CD4-positive, alpha-beta T cell (primary cell): ENCODE data around the gene SPRN. TPM values are rescaled to one million over a fixed set of nuclear protein-coding genes. Genes with fewer than 3 reads are reported as not detected.

ENCODE experiments used
- ATAC-seq: fragments of 200-7000 bp; cut with Tn5 transposase; one replicate; pipeline ENCODE4 v1.10.0; 2022; ENCODE audit warnings: mild to moderate bottlenecking; ENCODE audit not compliant: poor library complexity
- CTCF ChIA-PET: fragments of 350-600 bp; sonication (Branson Sonifier 250); formaldehyde crosslinking; loops from one replicate; lab custom pipeline; 2021; ENCODE audit warnings: antibody characterized with exemption, inconsistent platforms; lab: Charles Lee
- POLR2A ChIA-PET: fragments of 350-600 bp; sonication (Branson Sonifier 250); formaldehyde crosslinking; loops from one replicate; lab custom pipeline; 2021; ENCODE audit warnings: antibody characterized with exemption, inconsistent platforms; lab: Charles Lee
- DNase-seq, 14 experiments: peaks; one replicate each; pipeline ENCODE4 v3.0.0-alpha.2; 2013 to 2020; ENCODE audit warnings: mixed read lengths in 2 of 14
- H3K27ac ChIP-seq, 2 donors: one replicate each; pipeline versions ENCODE4 v1.5.1 to v1.7.0; 2013; ENCODE audit warnings: low read length in 2 of 2, low read depth in 1 of 2, mild to moderate bottlenecking in 1 of 2
- H3K27me3 ChIP-seq, 2 experiments: 1 replicate in 1 of 2; 2 replicates in 1 of 2; pipeline versions ENCODE4 v1.6.1 to v1.7.0; 2013; ENCODE audit warnings: low read length in 2 of 2, control low read depth in 1 of 2, mild to moderate bottlenecking in 1 of 2, moderate library complexity in 1 of 2; ENCODE audit not compliant: insufficient read depth in 2 of 2, control insufficient read depth in 1 of 2
- H3K36me3 ChIP-seq: one replicate; pipeline ENCODE4 v1.6.1; 2013; ENCODE audit warnings: low read length, control low read depth; ENCODE audit not compliant: insufficient read depth
- H3K4me1 ChIP-seq: one replicate; pipeline ENCODE4 v1.6.1; 2013; ENCODE audit warnings: low read length, control low read depth; ENCODE audit not compliant: insufficient read depth
- H3K4me3 ChIP-seq: one replicate; pipeline ENCODE4 v1.5.1; 2013; ENCODE audit warnings: mild to moderate bottlenecking, low read length, moderate library complexity
- H3K9me3 ChIP-seq, 2 experiments: 1 replicate in 1 of 2; 2 replicates in 1 of 2; pipeline versions ENCODE4 v1.6.1 to v1.7.0; 2013; ENCODE audit warnings: low read length in 2 of 2, mild to moderate bottlenecking in 2 of 2, control low read depth in 1 of 2, moderate library complexity in 1 of 2; ENCODE audit not compliant: control insufficient read depth in 1 of 2, insufficient read depth in 1 of 2
- H3K27ac Mint-ChIP-seq: one replicate; pipeline ENCODE4 v1.8.0; 2020; ENCODE audit warnings: mixed read lengths
- H3K27me3 Mint-ChIP-seq: one replicate; pipeline ENCODE4 v1.8.0; 2021; ENCODE audit warnings: mixed read lengths
- H3K36me3 Mint-ChIP-seq: one replicate; pipeline ENCODE4 v1.8.0; 2021; ENCODE audit warnings: low read depth, mixed read lengths
- H3K4me1 Mint-ChIP-seq: one replicate; pipeline ENCODE4 v1.8.0; 2021; ENCODE audit warnings: low read depth, mixed read lengths
- H3K4me3 Mint-ChIP-seq: one replicate; pipeline ENCODE4 v1.8.0; 2020; ENCODE audit warnings: mild to moderate bottlenecking, mixed read lengths
- H3K9me3 Mint-ChIP-seq: one replicate; pipeline ENCODE4 v1.8.0; 2020; ENCODE audit warnings: mixed read lengths
- CTCF ChIP-seq: fragments of 200-600 bp; IDR thresholded peaks from one replicate; pipeline ENCODE4 v1.8.0; 2022; ENCODE audit warnings: antibody characterized with exemption, mild to moderate bottlenecking
- intact Hi-C, 2 experiments: fragments of 100-400 bp; cut with DNase I in 1 of 2; cut with micrococcal nuclease in 1 of 2; formaldehyde crosslinking; loops; one replicate each; pipeline versions ENCODE4 v1.15.1 to v1.9.0; 2023 to 2025; cut with DNase I, micrococcal nuclease
- total RNA-seq, 174 experiments: library from RNA in 2 of 174; stranded (reverse) in 2 of 174; gene quantifications; one replicate each; pipeline ENCODE4 v1.2.3 and lab custom pipeline; 2021 to 2026

SPRN gene
- total RNA-seq, 2 experiments from 2014 or later = not detected

GRCh38 chr10:133378251-133379096 lies 46.0 kb downstream of the SPRN start:
- Mint-ChIP-seq H3K27me3 (no peaks in the 10 kb centered on the region), H3K4me1 (peaks cover 4% of the 10 kb centered on the region), H3K27ac (peak overlapping the region; percentile 24), H3K4me3 (peak overlapping the region; percentile 87), H3K36me3 (no peaks in the 10 kb centered on the region), H3K9me3 (no peaks in the 10 kb centered on the region)
- no peaks in the 10 kb centered on the region for H3K27me3 ChIP-seq
- ChIA-PET POLR2A (interaction anchor here (0.9 to 3.5 kb wide), 5 partner anchors 9 to 49 kb away, joined by 3 to 19 read pairs (median 7); partner anchors contain the start of gene CALY), CTCF (interaction anchor here (1.3 kb wide), 1 partner anchor 49 kb away, joined by 5 read pairs; no protein-coding TSS in a partner anchor)
- peak overlapping the region; percentile 93 for H3K4me3 ChIP-seq
- peak overlapping the region in 1 of 2 donors; percentile 40 for H3K27ac ChIP-seq
- intact Hi-C loops = loop anchor here (2.0 to 5.0 kb wide), 3 partner anchors 50 to 1071 kb away; partner anchors contain the start of genes INPP5A (in 1 of the 2) and STK32C (in 1 of the 2)
- peak; percentile 58 for ATAC-seq
- H3K4me1 ChIP-seq = peaks cover 34% of the 10 kb centered on the region
- H3K9me3 ChIP-seq = no peaks in the 10 kb centered on the region
- TF ChIP-seq CTCF = no peak
- DNase-seq = peak; percentile 39 to 78 (median 53)
- no peaks in the 10 kb centered on the region for H3K36me3 ChIP-seq

GRCh38 chr10:133377818-133378250 lies 46.6 kb downstream of the SPRN start:
- peaks cover 4% of the 10 kb centered on the region for H3K4me1 Mint-ChIP-seq
- no peak for ATAC-seq
- ChIA-PET CTCF (interaction anchor here (1.3 kb wide), 1 partner anchor 48 kb away, joined by 5 read pairs; no protein-coding TSS in a partner anchor), POLR2A (interaction anchor here (0.6 to 3.5 kb wide), 6 partner anchors 10 to 48 kb away, joined by 3 to 19 read pairs (median 6); partner anchors contain the start of gene CALY)
- no peaks in the 10 kb centered on the region for H3K9me3 Mint-ChIP-seq
- no peaks in the 10 kb centered on the region for H3K9me3 ChIP-seq
- no peaks in the 10 kb centered on the region for H3K27me3 Mint-ChIP-seq
- H3K4me3 ChIP-seq = peak overlapping the region; percentile 93
- H3K27ac ChIP-seq = peak overlapping the region in 1 of 2 donors; percentile 40
- DNase-seq = no peak
- H3K4me1 ChIP-seq = peaks cover 34% of the 10 kb centered on the region
- no peaks in the 10 kb centered on the region for H3K36me3 Mint-ChIP-seq
- no peaks in the 10 kb centered on the region for H3K36me3 ChIP-seq
- no peaks in the 10 kb centered on the region for H3K27me3 ChIP-seq
- intact Hi-C loops = loop anchor here (2.0 to 5.0 kb wide), 3 partner anchors 49 to 1071 kb away; partner anchors contain the start of genes INPP5A (in 1 of the 2) and STK32C (in 1 of the 2)
- TF ChIP-seq CTCF = no peak
- H3K27ac Mint-ChIP-seq = peak overlapping the region; percentile 24
- peak overlapping the region; percentile 87 for H3K4me3 Mint-ChIP-seq

- H3K27ac Mint-ChIP-seq = no peak overlapping the region
- H3K4me1 ChIP-seq = peaks cover 39% of the 10 kb centered on the region
- H3K27me3 Mint-ChIP-seq = no peaks in the 10 kb centered on the region
Measured at GRCh38 chr10:133377025-133377817, 47.2 kb downstream of the SPRN start.

More at GRCh38 chr10:133377025-133377817, 47.2 kb downstream of the SPRN start:
- Histone ChIP-seq H3K4me3 (no peak overlapping the region), H3K9me3 (no peaks in the 10 kb centered on the region), H3K27me3 (no peaks in the 10 kb centered on the region), H3K27ac (no peak overlapping the region), H3K36me3 (no peaks in the 10 kb centered on the region)
- TF ChIP-seq CTCF = no peak
- peaks cover 4% of the 10 kb centered on the region for H3K4me1 Mint-ChIP-seq
- no peaks in the 10 kb centered on the region for H3K9me3 Mint-ChIP-seq
- ATAC-seq (no peak), DNase-seq (no peak)
- intact Hi-C loops = loop anchor here in 1 of 2 experiments (5.0 kb wide), 2 partner anchors 840 to 1070 kb away; partner anchors contain the start of genes INPP5A and STK32C
- peak overlapping the region; percentile 87 for H3K4me3 Mint-ChIP-seq
- no peaks in the 10 kb centered on the region for H3K36me3 Mint-ChIP-seq
- ChIA-PET CTCF (interaction anchor here (1.3 kb wide), 1 partner anchor 48 kb away, joined by 5 read pairs; no protein-coding TSS in a partner anchor), POLR2A (interaction anchor here (0.6 to 3.5 kb wide), 5 partner anchors 11 to 41 kb away, joined by 3 to 19 read pairs (median 7); partner anchors contain the start of gene CALY)
